ENCODE measurements around the gene CYB5B. TPM values are rescaled to one million over a fixed set of nuclear protein-coding genes. Genes with fewer than 3 reads are reported as not detected.
"Not testable (repeated sequence)": the region's sequence is repeated elsewhere in the genome, so short reads cannot be mapped to it uniquely, and the experiment has no call there.

The CYB5B gene
- total RNA-seq, 3 donors from 2014 or later (not counting 1 experiment from before 2014, with no cell fraction given), result 73.1 to 106 (median 88.4) TPM

GRCh38 chr16:69423189-69423588 lies 1.2 kb upstream of the CYB5B start:
- intact Hi-C loops (cut with micrococcal nuclease), result loop anchor here (5.0 kb wide), 1 partner anchor 36 kb away; the partner anchor contains the start of gene TERF2

GRCh38 chr16:69424935-69425784 lies 741 bp downstream of the CYB5B start:
- Histone ChIP-seq H3K4me1 (ENCODE audit: control insufficient read depth, insufficient read depth, low read length) (peaks cover 8% of the 10 kb centered on the region), H3K9me3 (ENCODE audit: control insufficient read depth, insufficient read depth, low read length) (no peaks in the 10 kb centered on the region), H3K27ac (ENCODE audit: low read length) (peak overlapping the region; percentile 67), H3K36me3 (ENCODE audit: control insufficient read depth, insufficient read depth, low read length) (peaks cover 18% of the 10 kb centered on the region), H3K27me3 (ENCODE audit: control insufficient read depth, insufficient read depth, low read length) (no peaks in the 10 kb centered on the region), H3K4me3 (ENCODE audit: low read length) (peak overlapping the region; percentile 64)
- Mint-ChIP-seq H3K27ac (peak overlapping the region; percentile 91 to 94), H3K36me3 (peaks cover 18% of the 10 kb centered on the region), H3K27me3 (ENCODE audit: low read depth in 2 of 2) (no peaks in the 10 kb centered on the region), H3K4me3 (peak overlapping the region; percentile 99), H3K9me3 (peaks cover 2 to 6% of the 10 kb centered on the region in 2 donors), H3K4me1 (peaks cover 42 to 49% of the 10 kb centered on the region in 2 donors)
- no peak for TF ChIP-seq CTCF (IDR thresholded peaks at IDR 0.05)
- no peak for ATAC-seq
- 2% methylated on average over 9 of the region's 11 CpGs for WGBS (ENCODE audit: insufficient coverage)
- intact Hi-C loops (cut with micrococcal nuclease), result loop anchor here (1.0 to 5.0 kb wide), 4 partner anchors 30 to 86 kb away; partner anchors contain the start of genes COG8, NIP7 and TERF2
- DNase-seq, result no peak

More at GRCh38 chr16:69423189-69423588, 1.2 kb upstream of the CYB5B start:
- Histone ChIP-seq H3K27me3 (ENCODE audit: control insufficient read depth, insufficient read depth, low read length) (no peaks in the 10 kb centered on the region), H3K27ac (ENCODE audit: low read length) (no peak overlapping the region), H3K9me3 (ENCODE audit: control insufficient read depth, insufficient read depth, low read length) (no peaks in the 10 kb centered on the region), H3K4me3 (ENCODE audit: low read length) (no peak overlapping the region), H3K4me1 (ENCODE audit: control insufficient read depth, insufficient read depth, low read length) (peaks cover 8% of the 10 kb centered on the region), H3K36me3 (ENCODE audit: control insufficient read depth, insufficient read depth, low read length) (peaks cover 7% of the 10 kb centered on the region)
- ATAC-seq, result no peak
- no peak for TF ChIP-seq CTCF (IDR thresholded peaks at IDR 0.05)
- peaks cover 25 to 30% of the 10 kb centered on the region in 2 donors for H3K4me1 Mint-ChIP-seq
- no peak for DNase-seq
- no peaks in the 10 kb centered on the region for H3K9me3 Mint-ChIP-seq
- 87% methylated on average over 11 of the region's 11 CpGs for WGBS (ENCODE audit: insufficient coverage)
- peak overlapping the region; percentile 65 for H3K4me3 Mint-ChIP-seq
- peaks cover 1% of the 10 kb centered on the region for H3K36me3 Mint-ChIP-seq
- H3K27ac Mint-ChIP-seq, result peak overlapping the region; percentile 54 to 91
- H3K27me3 Mint-ChIP-seq (ENCODE audit: low read depth in 2 of 2), result no peaks in the 10 kb centered on the region

- H3K27ac Mint-ChIP-seq, result peak overlapping the region; percentile 7 to 45
- no peak overlapping the region for H3K4me3 Mint-ChIP-seq
- Histone ChIP-seq H3K27me3 (ENCODE audit: control insufficient read depth, insufficient read depth, low read length) (no peaks in the 10 kb centered on the region), H3K36me3 (ENCODE audit: control insufficient read depth, insufficient read depth, low read length) (peaks cover 37% of the 10 kb centered on the region), H3K4me1 (ENCODE audit: control insufficient read depth, insufficient read depth, low read length) (peaks cover 5% of the 10 kb centered on the region), H3K4me3 (ENCODE audit: low read length) (no peak overlapping the region), H3K27ac (ENCODE audit: low read length) (no peak overlapping the region), H3K9me3 (ENCODE audit: control insufficient read depth, insufficient read depth, low read length) (no peaks in the 10 kb centered on the region)
- intact Hi-C loops (cut with micrococcal nuclease), result no loop called here
- WGBS (ENCODE audit: insufficient coverage), result 97% methylated on average over 2 of the region's 2 CpGs
- no peak for ATAC-seq
- no peak for TF ChIP-seq CTCF (IDR thresholded peaks at IDR 0.05)
- H3K36me3 Mint-ChIP-seq, result peaks cover 31% of the 10 kb centered on the region
- H3K27me3 Mint-ChIP-seq (ENCODE audit: low read depth in 2 of 2), result no peaks in the 10 kb centered on the region
- peaks cover 2 to 6% of the 10 kb centered on the region in 2 donors for H3K9me3 Mint-ChIP-seq
- peaks cover 49 to 54% of the 10 kb centered on the region in 2 donors for H3K4me1 Mint-ChIP-seq
- DNase-seq, result no peak
Observed at GRCh38 chr16:69428652-69429051, 4.2 kb downstream of the CYB5B start.

GRCh38 chr16:69429058-69429640 lies 4.7 kb downstream of the CYB5B start:
- intact Hi-C loops (cut with micrococcal nuclease); H3K4me1 ChIP-seq (ENCODE audit: control insufficient read depth, insufficient read depth, low read length); H3K27me3 ChIP-seq (ENCODE audit: control insufficient read depth, insufficient read depth, low read length); H3K27me3 Mint-ChIP-seq (ENCODE audit: low read depth in 2 of 2); H3K4me3 Mint-ChIP-seq; ATAC-seq; H3K9me3 ChIP-seq (ENCODE audit: control insufficient read depth, insufficient read depth, low read length); H3K4me3 ChIP-seq (ENCODE audit: low read length); DNase-seq; H3K27ac ChIP-seq (ENCODE audit: low read length); H3K9me3 Mint-ChIP-seq: not testable (repeated sequence)
- Mint-ChIP-seq H3K27ac (peak overlapping the region; percentile 7 to 45), H3K4me1 (peaks cover 48 to 51% of the 10 kb centered on the region in 2 donors), H3K36me3 (peaks cover 32% of the 10 kb centered on the region)
- 98% methylated on average over 7 of the region's 7 CpGs for WGBS (ENCODE audit: insufficient coverage)
- peaks cover 42% of the 10 kb centered on the region for H3K36me3 ChIP-seq (ENCODE audit: control insufficient read depth, insufficient read depth, low read length)
